HEK293 (cell line): ENCODE measurements around the gene EME1.

Experiments
- GLIS2 ChIP-seq: fragments of 450-650 bp; formaldehyde crosslinking; IDR thresholded peaks from 2 replicates; pipeline ENCODE4 v1.5.1; 2016; ENCODE audit warnings: missing biosample characterization, missing genetic modification characterization
- INSM2 ChIP-seq: fragments of 450-650 bp; formaldehyde crosslinking; IDR thresholded peaks from 2 replicates; pipeline ENCODE4 v1.5.1; 2016; ENCODE audit warnings: missing biosample characterization, missing genetic modification characterization
- KLF7 ChIP-seq: fragments of 450-650 bp; formaldehyde crosslinking; IDR thresholded peaks from 2 replicates; pipeline ENCODE4 v1.5.1; 2016; ENCODE audit warnings: missing biosample characterization, missing genetic modification characterization, borderline replicate concordance
- PRDM2 ChIP-seq: fragments of 450-650 bp; formaldehyde crosslinking; IDR thresholded peaks from 2 replicates; pipeline ENCODE4 v1.5.1; 2016; ENCODE audit warnings: missing biosample characterization, missing genetic modification characterization, borderline replicate concordance
- SP2 ChIP-seq: fragments of 450-650 bp; formaldehyde crosslinking; IDR thresholded peaks from 2 replicates; pipeline ENCODE4 v1.5.1; 2016; ENCODE audit warnings: missing biosample characterization, missing genetic modification characterization
- SP7 ChIP-seq: fragments of 450-650 bp; formaldehyde crosslinking; IDR thresholded peaks from 2 replicates; pipeline ENCODE4 v1.5.1; 2016; ENCODE audit warnings: missing biosample characterization, missing genetic modification characterization
- TRIM28 ChIP-seq: IDR thresholded peaks from 2 replicates; pipeline ENCODE4 v1.6.1; 2011; ENCODE audit warnings: low read length, control low read depth, borderline replicate concordance
- ZBTB6 ChIP-seq: fragments of 450-650 bp; formaldehyde crosslinking; IDR thresholded peaks from 2 replicates; pipeline ENCODE4 v1.5.1; 2017; ENCODE audit warnings: missing biosample characterization, missing genetic modification characterization
- ZFP41 ChIP-seq: fragments of 450-650 bp; formaldehyde crosslinking; IDR thresholded peaks from 2 replicates; pipeline ENCODE4 v1.5.1; 2016; ENCODE audit warnings: missing biosample characterization, missing genetic modification characterization, borderline replicate concordance
- ZNF146 ChIP-seq: fragments of 450-650 bp; formaldehyde crosslinking; IDR thresholded peaks from 2 replicates; pipeline ENCODE4 v1.5.1; 2016; ENCODE audit warnings: missing biosample characterization, missing genetic modification characterization
- ZNF311 ChIP-seq: fragments of 450-650 bp; formaldehyde crosslinking; IDR thresholded peaks from 2 replicates; pipeline ENCODE4 v1.5.1; 2017; ENCODE audit warnings: missing biosample characterization, missing genetic modification characterization, borderline replicate concordance
- ZNF354C ChIP-seq: fragments of 450-650 bp; formaldehyde crosslinking; IDR thresholded peaks from 2 replicates; pipeline ENCODE4 v1.5.1; 2016; ENCODE audit warnings: missing biosample characterization, missing genetic modification characterization, low read depth, borderline replicate concordance
- ZNF394 ChIP-seq: fragments of 450-650 bp; formaldehyde crosslinking; IDR thresholded peaks from 2 replicates; pipeline ENCODE4 v1.5.1; 2016; ENCODE audit warnings: missing biosample characterization, missing genetic modification characterization, mild to moderate bottlenecking, moderate library complexity, borderline replicate concordance
- ZNF629 ChIP-seq: fragments of 450-650 bp; formaldehyde crosslinking; IDR thresholded peaks from 2 replicates; pipeline ENCODE4 v1.5.1; 2017; ENCODE audit warnings: missing biosample characterization, missing genetic modification characterization
- ZNF777 ChIP-seq: fragments of 450-650 bp; formaldehyde crosslinking; IDR thresholded peaks from 2 replicates; pipeline ENCODE4 v1.5.1; 2017; ENCODE audit warnings: missing biosample characterization, missing genetic modification characterization, borderline replicate concordance
- ZNF837 ChIP-seq: fragments of 450-650 bp; formaldehyde crosslinking; IDR thresholded peaks from 2 replicates; pipeline ENCODE4 v1.5.1; 2016; ENCODE audit warnings: missing biosample characterization, missing genetic modification characterization
- TF ChIP-seq, protein P1 (sequence below): fragments of 450-650 bp; formaldehyde crosslinking; IDR thresholded peaks from 2 replicates; pipeline ENCODE4 v1.5.1; 2017; ENCODE audit warnings: missing biosample characterization, missing genetic modification characterization
- TF ChIP-seq, protein P2 (sequence below): fragments of 450-650 bp; formaldehyde crosslinking; IDR thresholded peaks from 2 replicates; pipeline ENCODE4 v1.5.1; 2016; ENCODE audit warnings: missing biosample characterization, missing genetic modification characterization
- TF ChIP-seq, protein P3 (sequence below): sonication (generic); formaldehyde crosslinking; IDR thresholded peaks from 2 replicates; pipeline ENCODE4 v1.8.1; 2022; ENCODE audit warnings: mild to moderate bottlenecking, moderate library complexity, missing genetic modification reagents
- TF ChIP-seq, protein P4 (sequence below): fragments of 450-650 bp; formaldehyde crosslinking; IDR thresholded peaks from 2 replicates; pipeline ENCODE4 v1.5.1; 2017; ENCODE audit warnings: missing biosample characterization, mild to moderate bottlenecking, missing genetic modification characterization, moderate library complexity

Gene EME1

GRCh38 chr17:50397111-50397918, 24.3 kb downstream of the EME1 start, which contains the start of gene LRRC59 (continued):
- no peak; the same call in 1 of the 2 replicates for TF ChIP-seq PRDM2 (tag by site-specific recombination)
- peak; percentile 95 for TF ChIP-seq SP7
- TF ChIP-seq KLF7, result peak; percentile 81; the same call in 1 of the 2 replicates
- peak; percentile 55; the same call in 1 of the 2 replicates for TF ChIP-seq ZNF777 (tag by site-specific recombination)
- TF ChIP-seq ZBTB6 (tag by site-specific recombination), result peak; percentile 25; the same call in 1 of the 2 replicates
- no peak for TF ChIP-seq ZNF837 (tag by site-specific recombination)
- TF ChIP-seq, protein P1, sequence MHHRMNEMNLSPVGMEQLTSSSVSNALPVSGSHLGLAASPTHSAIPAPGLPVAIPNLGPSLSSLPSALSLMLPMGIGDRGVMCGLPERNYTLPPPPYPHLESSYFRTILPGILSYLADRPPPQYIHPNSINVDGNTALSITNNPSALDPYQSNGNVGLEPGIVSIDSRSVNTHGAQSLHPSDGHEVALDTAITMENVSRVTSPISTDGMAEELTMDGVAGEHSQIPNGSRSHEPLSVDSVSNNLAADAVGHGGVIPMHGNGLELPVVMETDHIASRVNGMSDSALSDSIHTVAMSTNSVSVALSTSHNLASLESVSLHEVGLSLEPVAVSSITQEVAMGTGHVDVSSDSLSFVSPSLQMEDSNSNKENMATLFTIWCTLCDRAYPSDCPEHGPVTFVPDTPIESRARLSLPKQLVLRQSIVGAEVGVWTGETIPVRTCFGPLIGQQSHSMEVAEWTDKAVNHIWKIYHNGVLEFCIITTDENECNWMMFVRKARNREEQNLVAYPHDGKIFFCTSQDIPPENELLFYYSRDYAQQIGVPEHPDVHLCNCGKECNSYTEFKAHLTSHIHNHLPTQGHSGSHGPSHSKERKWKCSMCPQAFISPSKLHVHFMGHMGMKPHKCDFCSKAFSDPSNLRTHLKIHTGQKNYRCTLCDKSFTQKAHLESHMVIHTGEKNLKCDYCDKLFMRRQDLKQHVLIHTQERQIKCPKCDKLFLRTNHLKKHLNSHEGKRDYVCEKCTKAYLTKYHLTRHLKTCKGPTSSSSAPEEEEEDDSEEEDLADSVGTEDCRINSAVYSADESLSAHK (tag by site-specific recombination), result peak; percentile 54; the same call in 1 of the 2 replicates
- peak; percentile 77 for TF ChIP-seq SP2 (tag by site-specific recombination)
- 0 out of 2 replicates have a peak, but pooled peaks have one; percentile 18 for TF ChIP-seq GLIS2 (tag by site-specific recombination)
- TF ChIP-seq, protein P2, sequence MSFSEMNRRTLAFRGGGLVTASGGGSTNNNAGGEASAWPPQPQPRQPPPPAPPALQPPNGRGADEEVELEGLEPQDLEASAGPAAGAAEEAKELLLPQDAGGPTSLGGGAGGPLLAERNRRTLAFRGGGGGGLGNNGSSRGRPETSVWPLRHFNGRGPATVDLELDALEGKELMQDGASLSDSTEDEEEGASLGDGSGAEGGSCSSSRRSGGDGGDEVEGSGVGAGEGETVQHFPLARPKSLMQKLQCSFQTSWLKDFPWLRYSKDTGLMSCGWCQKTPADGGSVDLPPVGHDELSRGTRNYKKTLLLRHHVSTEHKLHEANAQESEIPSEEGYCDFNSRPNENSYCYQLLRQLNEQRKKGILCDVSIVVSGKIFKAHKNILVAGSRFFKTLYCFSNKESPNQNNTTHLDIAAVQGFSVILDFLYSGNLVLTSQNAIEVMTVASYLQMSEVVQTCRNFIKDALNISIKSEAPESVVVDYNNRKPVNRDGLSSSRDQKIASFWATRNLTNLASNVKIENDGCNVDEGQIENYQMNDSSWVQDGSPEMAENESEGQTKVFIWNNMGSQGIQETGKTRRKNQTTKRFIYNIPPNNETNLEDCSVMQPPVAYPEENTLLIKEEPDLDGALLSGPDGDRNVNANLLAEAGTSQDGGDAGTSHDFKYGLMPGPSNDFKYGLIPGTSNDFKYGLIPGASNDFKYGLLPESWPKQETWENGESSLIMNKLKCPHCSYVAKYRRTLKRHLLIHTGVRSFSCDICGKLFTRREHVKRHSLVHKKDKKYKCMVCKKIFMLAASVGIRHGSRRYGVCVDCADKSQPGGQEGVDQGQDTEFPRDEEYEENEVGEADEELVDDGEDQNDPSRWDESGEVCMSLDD (tag by site-specific recombination), result peak; percentile 68; the same call in 1 of the 2 replicates
- peak; percentile 78 for TF ChIP-seq ZNF146 (tag by site-specific recombination)
- no peak for TF ChIP-seq ZNF354C
- TF ChIP-seq ZNF629 (tag by site-specific recombination), result peak; percentile 91
- TF ChIP-seq, protein P3, sequence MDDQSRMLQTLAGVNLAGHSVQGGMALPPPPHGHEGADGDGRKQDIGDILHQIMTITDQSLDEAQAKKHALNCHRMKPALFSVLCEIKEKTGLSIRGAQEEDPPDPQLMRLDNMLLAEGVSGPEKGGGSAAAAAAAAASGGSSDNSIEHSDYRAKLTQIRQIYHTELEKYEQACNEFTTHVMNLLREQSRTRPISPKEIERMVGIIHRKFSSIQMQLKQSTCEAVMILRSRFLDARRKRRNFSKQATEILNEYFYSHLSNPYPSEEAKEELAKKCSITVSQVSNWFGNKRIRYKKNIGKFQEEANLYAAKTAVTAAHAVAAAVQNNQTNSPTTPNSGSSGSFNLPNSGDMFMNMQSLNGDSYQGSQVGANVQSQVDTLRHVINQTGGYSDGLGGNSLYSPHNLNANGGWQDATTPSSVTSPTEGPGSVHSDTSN (CRISPR knock-in tag), result peak; percentile 99
- TF ChIP-seq ZNF311 (tag by site-specific recombination), result no peak
- TF ChIP-seq, protein P4, sequence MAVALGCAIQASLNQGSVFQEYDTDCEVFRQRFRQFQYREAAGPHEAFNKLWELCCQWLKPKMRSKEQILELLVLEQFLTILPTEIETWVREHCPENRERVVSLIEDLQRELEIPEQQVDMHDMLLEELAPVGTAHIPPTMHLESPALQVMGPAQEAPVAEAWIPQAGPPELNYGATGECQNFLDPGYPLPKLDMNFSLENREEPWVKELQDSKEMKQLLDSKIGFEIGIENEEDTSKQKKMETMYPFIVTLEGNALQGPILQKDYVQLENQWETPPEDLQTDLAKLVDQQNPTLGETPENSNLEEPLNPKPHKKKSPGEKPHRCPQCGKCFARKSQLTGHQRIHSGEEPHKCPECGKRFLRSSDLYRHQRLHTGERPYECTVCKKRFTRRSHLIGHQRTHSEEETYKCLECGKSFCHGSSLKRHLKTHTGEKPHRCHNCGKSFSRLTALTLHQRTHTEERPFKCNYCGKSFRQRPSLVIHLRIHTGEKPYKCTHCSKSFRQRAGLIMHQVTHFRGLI (tag by site-specific recombination), result no peak; the same call in 1 of the 2 replicates
- peak; percentile 44; the same call in 1 of the 2 replicates for TF ChIP-seq TRIM28
- peak; percentile 91 for TF ChIP-seq INSM2 (tag by site-specific recombination)
- TF ChIP-seq ZNF394, result peak; percentile 73; the same call in 1 of the 2 replicates
- no peak for TF ChIP-seq ZFP41
